ENCODE results near the gene PTPRB.
A peak's percentile ranks its signal among the peaks of the same experiment; 100 is the strongest.

The PTPRB gene

GRCh38 chr12:70590051-70590450 lies 47.2 kb downstream of the PTPRB start:
- peak; percentile 45 for DNase-seq

DNA sequence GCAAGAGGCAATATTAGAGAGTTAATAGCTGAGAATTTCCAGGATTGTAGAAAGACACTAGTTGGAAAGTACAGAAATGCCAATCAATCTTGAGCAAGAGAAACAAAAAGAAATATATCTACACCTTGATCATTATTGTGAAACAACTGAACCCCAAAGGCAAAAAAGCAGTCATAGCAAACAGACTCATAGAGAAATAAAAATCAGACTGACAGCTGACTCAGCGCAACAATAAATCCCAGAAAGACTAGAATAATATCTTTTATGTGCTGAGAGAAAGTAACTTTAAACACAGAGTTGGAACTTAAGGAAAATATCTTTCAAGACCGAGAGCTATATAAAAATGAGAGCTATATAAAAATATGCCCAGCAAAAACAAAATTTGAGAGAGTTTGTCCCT lies 52.9 kb downstream of the PTPRB start:
- DNase-seq: no peak

DNA sequence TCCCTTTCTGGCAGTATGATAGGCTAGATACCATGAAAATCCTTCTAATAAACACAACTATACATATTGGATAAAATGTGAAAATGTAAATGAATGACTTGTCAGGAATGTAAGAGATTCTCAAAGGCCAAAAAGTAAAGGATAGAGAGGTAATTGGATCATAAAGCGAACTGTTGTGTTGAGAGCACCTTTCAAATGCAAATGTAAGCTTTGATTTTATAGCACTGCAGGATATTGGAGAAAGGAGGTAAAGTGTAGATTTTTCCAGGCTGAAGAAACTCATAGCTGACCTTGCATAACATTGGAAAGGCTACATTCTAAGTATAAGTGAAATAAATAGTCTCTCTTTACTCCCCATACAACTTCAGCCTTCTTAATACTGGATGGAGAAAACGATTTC lies 54.0 kb downstream of the PTPRB start:
- no peak for DNase-seq

GRCh38 chr12:70581208-70581607 lies 56.0 kb downstream of the PTPRB start:
- no peak for DNase-seq

DNA sequence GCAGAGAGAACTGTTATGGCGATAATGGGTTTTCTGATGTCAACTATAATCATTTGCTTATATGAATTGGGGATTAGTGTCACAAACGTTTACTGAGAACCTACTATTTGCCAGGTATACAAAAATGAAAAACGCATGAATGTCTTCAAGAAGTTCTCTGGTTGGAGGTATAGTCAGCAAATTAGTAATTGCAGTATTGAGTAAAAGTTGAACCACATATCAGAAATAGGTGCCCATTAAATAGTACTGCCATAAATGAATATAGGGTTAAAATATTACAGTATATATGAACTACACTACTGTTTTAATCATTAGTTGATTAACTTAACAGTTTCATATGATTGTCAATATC lies 60.0 kb downstream of the PTPRB start:
- DNase-seq: no peak

GRCh38 chr12:70576341-70577282 lies 60.6 kb downstream of the PTPRB start:
- DNase-seq: peak; percentile 37

- DNase-seq: no peak
Observed at GRCh38 chr12:70571705-70572268, 65.4 kb downstream of the PTPRB start.

DNA sequence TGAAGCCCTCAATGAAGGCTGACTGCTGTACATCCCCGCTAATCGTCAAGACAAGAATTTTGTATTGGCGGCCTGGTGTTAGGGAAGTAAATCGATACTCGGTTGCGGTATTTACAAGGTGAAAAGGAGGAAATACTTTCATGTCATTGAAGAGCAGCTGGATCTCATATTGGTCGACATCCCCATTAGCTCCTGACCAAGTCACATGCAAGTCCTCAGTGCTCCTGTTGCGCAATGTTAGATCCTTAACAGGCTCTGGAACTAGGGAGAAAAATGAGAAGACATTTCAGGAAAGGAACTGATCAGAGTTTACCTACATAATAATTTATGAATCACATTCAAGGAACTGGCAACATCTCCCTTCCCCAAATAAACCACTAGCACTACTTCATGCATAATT lies 66.2 kb downstream of the PTPRB start:
- DNase-seq: no peak

- DNase-seq: no peak
Observed at GRCh38 chr12:70561550-70561949, 75.7 kb downstream of the PTPRB start.

GRCh38 chr12:70560671-70561070 lies 76.6 kb downstream of the PTPRB start:
- no peak for DNase-seq

DNA sequence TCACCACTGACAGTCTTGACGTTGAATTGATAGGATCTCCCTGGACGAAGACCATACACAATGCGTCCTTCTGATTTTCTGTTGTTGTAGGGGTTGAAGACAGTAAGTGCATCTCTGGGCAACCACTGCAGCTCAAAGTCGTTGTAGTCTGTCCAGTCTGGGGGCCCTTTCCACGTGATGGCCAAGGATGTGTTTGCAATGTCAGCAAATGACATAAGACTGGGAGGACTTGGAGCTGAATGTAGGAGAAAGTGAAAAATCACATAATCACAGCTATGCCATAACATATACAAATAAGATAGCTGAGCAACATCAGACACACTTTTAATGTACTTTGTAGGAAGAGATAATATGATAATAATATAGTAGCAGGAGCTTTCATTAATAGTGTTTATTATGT lies 77.8 kb downstream of the PTPRB start:
- DNase-seq: no peak

DNA sequence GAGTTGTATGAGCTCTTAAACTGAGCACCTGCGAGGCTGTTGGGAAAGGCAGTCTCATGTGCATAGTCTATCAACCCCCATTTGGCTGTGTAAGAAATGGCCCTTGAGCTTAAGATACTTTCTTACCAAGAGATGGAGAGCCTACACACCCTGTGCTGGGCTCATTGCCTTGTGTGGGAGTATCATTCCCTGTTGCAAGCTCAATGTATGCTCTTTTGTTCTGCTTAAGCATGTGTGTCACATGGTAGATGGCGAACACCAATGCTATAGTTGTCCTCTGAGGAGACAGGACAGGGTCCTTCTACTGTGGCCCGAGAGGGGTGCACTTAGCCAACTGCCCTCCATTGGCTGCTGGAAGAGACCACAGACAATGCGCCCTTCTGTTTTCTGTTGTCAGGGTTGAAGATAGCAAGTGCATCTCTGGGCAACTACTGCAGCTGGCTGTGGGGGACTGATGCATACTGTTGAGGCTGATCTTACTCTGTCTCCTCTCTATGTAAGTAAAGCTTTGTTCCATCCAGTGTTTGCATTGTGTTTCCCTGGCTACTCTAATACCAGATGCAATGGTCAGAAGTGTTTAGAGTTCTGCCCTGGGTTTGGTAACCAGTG lies 79.5 kb downstream of the PTPRB start:
- no peak for DNase-seq

DNA sequence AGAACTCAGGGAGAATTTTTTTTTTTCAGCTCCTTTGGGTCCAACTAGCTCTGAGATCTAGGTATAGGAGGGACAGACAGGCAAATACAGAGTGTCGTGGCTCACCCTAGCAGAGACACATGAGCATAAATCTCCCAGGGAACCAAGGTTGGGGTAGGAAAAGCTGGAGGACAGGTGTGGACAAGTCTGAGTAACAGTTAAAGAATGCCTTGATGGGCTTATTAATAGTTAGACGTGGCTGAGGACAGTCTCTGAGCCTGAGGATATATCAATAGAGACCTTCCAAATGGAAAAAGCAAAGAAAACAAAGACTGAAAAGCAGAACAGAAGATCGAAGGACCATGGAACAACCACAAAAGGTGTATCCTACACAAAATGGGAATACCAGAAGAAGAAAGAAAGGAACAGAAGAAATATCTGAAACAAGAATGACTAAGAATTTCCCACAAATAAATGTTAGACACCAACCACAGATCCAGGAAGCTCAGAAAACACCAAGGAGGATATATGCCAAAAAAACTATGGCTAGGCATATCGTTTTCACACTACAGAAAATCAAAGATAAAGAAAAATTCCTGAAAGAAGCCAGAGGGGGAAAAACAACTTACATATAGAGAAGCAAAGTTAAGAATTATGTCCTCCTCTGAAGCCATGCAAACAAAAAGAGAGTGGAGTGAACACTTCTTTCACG lies 80.9 kb downstream of the PTPRB start:
- no peak for DNase-seq

GRCh38 chr12:70555081-70555480 lies 82.1 kb downstream of the PTPRB start:
- DNase-seq: no peak

GRCh38 chr12:70553391-70553859 lies 83.8 kb downstream of the PTPRB start:
- DNase-seq: peak; percentile 27

DNA sequence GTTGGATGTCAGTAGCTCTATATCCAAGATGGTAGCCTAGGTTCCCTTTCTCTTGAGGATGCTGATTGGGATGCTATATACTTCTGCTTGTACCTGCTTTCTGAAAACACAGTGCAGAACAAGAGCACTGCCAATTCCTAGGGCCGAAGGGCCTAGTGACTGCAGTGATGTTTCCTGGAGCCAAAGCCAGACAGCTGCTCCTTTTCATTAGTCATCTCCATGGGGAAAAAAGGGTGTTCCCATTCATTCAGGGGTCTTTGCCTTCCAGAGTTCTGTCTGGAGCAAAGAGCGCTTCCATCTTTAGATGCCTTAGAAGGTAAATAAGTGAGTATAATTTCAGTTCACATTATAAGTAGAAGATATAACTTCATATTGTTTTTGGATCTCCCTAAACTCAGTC lies 85.5 kb downstream of the PTPRB start:
- DNase-seq: no peak

GRCh38 chr12:70550180-70550577 lies 87.0 kb downstream of the PTPRB start:
- no peak for DNase-seq

DNA sequence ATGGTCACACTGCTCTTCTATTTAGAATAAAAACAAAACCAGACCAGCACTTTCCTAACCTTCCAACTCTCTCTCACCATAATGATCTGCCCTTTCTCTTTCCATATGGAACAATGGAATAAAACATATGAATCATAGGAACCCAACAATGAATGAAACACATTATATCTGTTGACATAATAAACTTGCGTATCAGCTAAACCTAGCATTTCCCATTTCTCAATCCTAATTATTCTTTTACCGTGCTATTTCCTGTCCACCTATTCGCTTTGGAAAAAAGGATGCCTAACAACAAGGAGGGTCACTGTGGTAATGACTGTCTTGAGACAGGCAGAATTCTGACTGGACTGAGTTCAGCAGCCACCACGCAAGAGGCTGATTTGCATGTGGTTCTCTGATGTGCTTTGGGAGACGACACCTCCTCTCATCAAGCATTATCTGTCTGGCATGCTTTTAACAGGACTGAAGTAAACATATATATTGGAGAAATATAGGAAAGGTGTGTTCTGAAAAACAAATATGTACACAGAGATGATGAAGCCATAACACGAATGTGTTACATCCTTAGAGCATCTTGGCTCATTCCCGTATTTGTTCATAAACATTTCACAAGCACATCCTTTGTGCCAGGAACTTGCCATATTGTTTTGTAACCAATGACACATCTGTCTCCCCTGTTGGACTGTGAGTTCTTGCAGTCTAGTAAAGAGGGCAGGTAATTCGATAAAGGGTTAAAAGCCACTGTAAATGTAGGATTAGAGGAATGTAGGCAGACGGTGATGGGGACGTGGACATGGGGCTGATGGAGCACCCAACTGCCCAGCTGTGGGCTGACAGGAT lies 87.7 kb downstream of the PTPRB start:
- DNase-seq: no peak

- DNase-seq: no peak
Observed at GRCh38 chr12:70543444-70543843, 93.8 kb downstream of the PTPRB start.

DNA sequence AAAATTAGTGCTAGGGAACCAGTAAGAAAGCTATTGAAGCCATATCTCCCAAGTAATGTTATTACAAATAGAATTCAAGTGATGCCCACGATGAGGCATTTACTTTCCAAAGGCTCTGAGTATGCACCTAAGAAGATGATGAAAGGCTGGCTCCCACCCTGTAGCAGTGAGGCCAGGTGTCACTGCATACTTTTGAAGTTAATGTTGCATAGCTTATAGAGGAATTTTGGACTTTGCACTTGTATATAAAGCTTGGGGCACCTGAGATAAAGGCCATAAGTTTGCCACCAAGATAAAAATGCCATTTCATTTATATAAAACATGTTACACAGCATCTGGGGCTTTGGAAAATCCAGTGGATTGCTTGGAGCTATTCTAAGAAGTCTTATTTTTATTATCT lies 96.2 kb downstream of the PTPRB start:
- DNase-seq: no peak

- no peak for DNase-seq
Observed at GRCh38 chr12:70536650-70537049, 100.6 kb downstream of the PTPRB start.

DNA sequence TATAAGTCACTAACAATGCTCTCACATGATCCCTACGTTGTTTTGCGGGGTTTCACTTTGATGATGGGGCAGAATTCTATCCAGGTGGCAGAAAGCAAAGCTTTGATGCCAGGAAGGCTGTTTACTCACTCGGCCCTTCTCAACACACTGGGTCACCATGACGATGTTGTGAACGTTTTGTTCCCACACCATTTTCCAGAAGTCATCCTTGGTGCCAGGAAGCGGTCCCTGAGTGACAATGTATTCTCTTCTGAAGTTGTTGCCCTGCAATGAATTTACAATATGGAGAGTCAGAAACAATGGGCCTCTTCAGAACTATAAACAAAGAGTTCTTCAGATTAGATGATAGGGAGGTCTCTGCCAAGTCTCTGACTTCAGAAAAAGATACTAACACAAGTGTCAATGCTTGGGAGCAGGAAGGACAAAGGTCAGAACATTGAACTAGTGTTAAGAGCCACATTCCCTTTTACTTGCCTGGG lies 101.3 kb downstream of the PTPRB start:
- DNase-seq: no peak

All from NCI-H1092 treated with DMSO at 0.1 percent for 48 hours (cell line).